ENCODE data around the gene TNFRSF1A. TPM values are rescaled to one million over a fixed set of nuclear protein-coding genes. Genes with fewer than 3 reads are reported as not detected.
"Not testable (repeated sequence)": the region's sequence is repeated elsewhere in the genome, so short reads cannot be mapped to it uniquely, and the experiment has no call there.

The TNFRSF1A gene
- total RNA-seq, 1 experiment from 2014 or later, result 34.3 TPM

- no peak overlapping the region for H3K27ac ChIP-seq
- no peak overlapping the region for H3K4me3 ChIP-seq
- no peaks in the 10 kb centered on the region for H3K9me3 ChIP-seq (replicated peaks)
- no peak for DNase-seq
- H3K4me1 ChIP-seq, result peaks cover 13% of the 10 kb centered on the region
- no peaks in the 10 kb centered on the region for H3K36me3 ChIP-seq
- no peaks in the 10 kb centered on the region for H3K27me3 ChIP-seq
Observed at GRCh38 chr12:6306599-6307220, 35.2 kb downstream of the TNFRSF1A start.

DNA sequence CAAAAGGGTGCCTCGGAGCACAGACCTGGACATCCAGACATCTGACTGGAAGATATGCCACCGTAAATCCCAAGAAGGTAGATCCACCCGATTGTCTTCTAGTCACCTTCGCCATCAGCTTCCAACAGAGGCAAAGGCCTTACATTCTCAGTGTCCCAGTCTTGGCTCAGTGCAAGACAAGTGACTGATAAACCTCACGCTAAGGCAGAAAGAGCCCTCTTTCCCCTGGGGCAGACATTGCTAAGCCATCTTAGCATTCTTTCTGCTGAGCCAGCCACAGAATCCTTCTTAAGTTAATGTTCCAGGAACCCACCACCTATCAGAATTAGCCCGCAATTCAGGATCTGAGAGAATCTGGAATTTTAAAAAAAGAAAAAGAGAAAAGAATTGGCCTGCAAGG is 35.7 kb downstream of the TNFRSF1A start:
- DNase-seq, result no peak
- no peaks in the 10 kb centered on the region for H3K9me3 ChIP-seq (replicated peaks)
- no peaks in the 10 kb centered on the region for H3K36me3 ChIP-seq
- H3K4me3 ChIP-seq, result no peak overlapping the region
- H3K27me3 ChIP-seq, result no peaks in the 10 kb centered on the region
- H3K4me1 ChIP-seq, result peaks cover 13% of the 10 kb centered on the region
- no peak overlapping the region for H3K27ac ChIP-seq

DNA sequence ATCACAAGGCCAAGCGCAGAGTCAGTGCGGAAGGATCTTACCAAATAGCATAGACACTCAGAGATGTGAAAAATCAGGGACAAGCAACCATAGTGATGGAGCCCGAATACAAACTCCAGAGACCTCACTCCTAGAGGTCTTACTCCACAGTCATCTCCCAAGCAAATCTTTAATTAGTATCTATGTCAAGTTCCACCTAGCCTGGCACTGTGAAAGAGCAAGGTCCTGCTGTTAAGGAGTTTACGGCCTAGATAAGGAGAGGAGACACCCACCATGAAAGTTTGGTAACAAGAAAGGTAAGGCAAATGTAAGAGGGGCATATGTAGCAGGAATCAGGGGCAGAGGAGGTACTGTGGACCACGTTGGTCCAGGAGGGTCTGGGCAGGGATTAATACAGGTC is 38.8 kb downstream of the TNFRSF1A start:
- H3K27me3 ChIP-seq, result no peaks in the 10 kb centered on the region
- no peaks in the 10 kb centered on the region for H3K9me3 ChIP-seq (replicated peaks)

DNA sequence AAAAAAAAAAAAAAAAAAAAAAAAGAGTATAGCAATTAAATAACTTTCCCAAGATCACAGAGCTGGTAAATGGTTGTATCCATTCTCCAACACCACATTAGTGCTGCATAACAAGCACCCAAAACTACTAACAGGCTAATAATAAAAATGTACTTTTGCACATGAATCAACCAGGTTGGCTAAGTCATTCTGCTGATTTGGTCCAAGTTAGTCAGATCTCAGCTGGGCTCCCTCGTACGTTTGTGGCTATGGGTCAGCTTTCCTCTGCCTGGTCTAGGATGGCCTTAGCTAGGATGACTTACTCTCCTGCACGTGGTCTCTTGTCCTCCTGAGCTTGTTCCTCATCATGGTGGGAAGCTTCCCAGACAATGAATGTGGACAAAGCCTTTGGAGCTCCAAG is 39.3 kb downstream of the TNFRSF1A start:
- no peak for DNase-seq
- Histone ChIP-seq H3K4me1 (no peaks in the 10 kb centered on the region), H3K4me3 (no peak overlapping the region), H3K36me3 (no peaks in the 10 kb centered on the region), H3K9me3 (replicated peaks) (no peaks in the 10 kb centered on the region), H3K27me3 (no peaks in the 10 kb centered on the region), H3K27ac (no peak overlapping the region)

More for the DNA sequence above, 38.8 kb downstream of the TNFRSF1A start:
- Histone ChIP-seq H3K36me3 (no peaks in the 10 kb centered on the region), H3K4me1 (peaks cover under 1% of the 10 kb centered on the region; the same call in 1 of the 2 replicates), H3K27ac (no peak overlapping the region), H3K4me3 (no peak overlapping the region)
- DNase-seq, result no peak

DNA sequence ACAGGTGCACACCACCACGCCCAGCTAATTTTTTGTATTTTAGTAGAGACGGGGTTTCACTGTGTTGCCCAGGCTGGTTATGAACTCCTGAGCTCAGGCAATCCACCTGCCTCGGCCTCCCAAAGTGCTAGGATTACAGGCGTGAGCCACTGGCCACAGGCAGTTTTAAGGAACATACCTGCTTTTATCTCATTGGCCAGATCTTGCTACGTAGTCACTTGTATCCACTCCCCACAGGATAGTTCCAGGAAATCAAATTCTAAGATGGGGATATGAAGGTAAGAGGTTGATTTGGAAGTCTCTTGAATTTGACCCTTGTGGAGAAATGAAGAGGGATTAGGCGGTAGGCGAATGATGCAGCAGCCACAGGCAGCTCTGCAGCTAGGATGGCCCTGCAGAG is 40.2 kb downstream of the TNFRSF1A start:
- Histone ChIP-seq H3K9me3 (replicated peaks) (no peaks in the 10 kb centered on the region), H3K4me3 (no peak overlapping the region), H3K36me3 (no peaks in the 10 kb centered on the region), H3K27me3 (no peaks in the 10 kb centered on the region), H3K4me1 (no peaks in the 10 kb centered on the region), H3K27ac (no peak overlapping the region)
- no peak for DNase-seq

DNA sequence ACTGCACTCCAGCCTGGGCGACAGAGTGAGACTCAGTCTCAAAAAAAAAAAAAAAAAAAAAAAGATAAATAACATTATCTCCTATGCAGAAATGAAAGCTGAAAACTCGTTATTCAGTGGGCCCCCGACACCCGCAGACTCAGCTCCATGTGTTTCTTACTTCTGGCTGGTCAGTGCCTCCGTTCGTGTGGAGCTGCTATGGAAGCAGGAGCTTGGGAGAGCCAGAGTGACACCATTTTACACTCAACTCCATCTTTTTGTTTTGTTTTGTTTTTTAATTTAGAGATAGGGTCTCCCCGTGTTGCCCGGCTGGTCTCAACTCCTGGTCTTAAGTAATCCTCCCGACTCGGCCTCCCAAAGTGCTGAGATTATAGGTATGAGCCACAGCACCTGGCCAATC is 44.7 kb downstream of the TNFRSF1A start:
- Histone ChIP-seq H3K4me3 (no peak overlapping the region), H3K27ac (no peak overlapping the region), H3K27me3 (no peaks in the 10 kb centered on the region; the same call in 1 of the 2 replicates), H3K36me3 (no peaks in the 10 kb centered on the region), H3K9me3 (replicated peaks) (no peaks in the 10 kb centered on the region), H3K4me1 (no peaks in the 10 kb centered on the region)
- DNase-seq, result no peak

DNA sequence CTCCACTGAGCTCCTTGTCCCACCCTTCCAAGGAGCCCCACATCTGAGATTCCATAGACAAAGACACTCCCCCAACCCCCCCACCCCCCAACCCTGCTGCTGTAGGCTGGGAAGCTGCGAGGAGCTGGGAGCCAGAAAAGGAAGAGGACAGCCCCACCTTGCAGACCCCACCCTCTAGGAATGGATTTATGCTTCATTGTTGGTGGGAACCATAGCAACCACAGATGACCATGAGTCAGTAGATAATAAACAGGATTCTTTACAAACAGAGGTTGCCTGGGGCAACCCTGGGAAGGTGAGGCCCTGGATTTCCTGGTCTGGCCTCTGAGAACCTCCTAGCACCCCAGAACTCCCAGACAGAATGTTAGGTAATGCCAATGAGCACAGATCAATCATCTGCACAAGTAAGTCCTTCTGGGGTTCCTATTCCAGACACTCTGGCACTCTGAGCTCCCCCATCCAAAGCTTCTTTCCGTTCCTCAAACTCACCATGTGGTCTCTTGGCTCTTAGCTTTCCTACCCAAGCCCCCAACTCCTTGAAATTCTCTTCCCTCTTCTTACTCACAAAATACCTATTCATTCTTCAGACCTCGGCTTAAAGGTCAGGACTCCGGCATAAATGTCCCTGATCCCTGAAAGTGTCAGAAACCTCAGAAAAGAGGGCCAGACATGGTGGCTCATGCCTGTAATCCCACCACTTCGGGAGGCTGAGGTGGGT is 46.6 kb downstream of the TNFRSF1A start:
- Histone ChIP-seq H3K9me3 (replicated peaks) (no peaks in the 10 kb centered on the region; the same call in 1 of the 2 replicates), H3K27me3 (no peaks in the 10 kb centered on the region; the same call in 1 of the 2 replicates), H3K4me3 (no peak overlapping the region), H3K36me3 (no peaks in the 10 kb centered on the region), H3K27ac (no peak overlapping the region), H3K4me1 (no peaks in the 10 kb centered on the region)
- DNase-seq, result no peak

GRCh38 chr12:6294156-6295093 is 47.5 kb downstream of the TNFRSF1A start:
- no peak overlapping the region for H3K27ac ChIP-seq
- DNase-seq, result no peak
- no peaks in the 10 kb centered on the region; the same call in 1 of the 2 replicates for H3K9me3 ChIP-seq (replicated peaks)
- no peaks in the 10 kb centered on the region for H3K36me3 ChIP-seq
- H3K4me1 ChIP-seq, result no peaks in the 10 kb centered on the region
- H3K4me3 ChIP-seq, result no peak overlapping the region
- H3K27me3 ChIP-seq, result no peaks in the 10 kb centered on the region; the same call in 1 of the 2 replicates

GRCh38 chr12:6292606-6293005 is 49.3 kb downstream of the TNFRSF1A start:
- Histone ChIP-seq H3K36me3 (no peaks in the 10 kb centered on the region), H3K4me3 (no peak overlapping the region), H3K27ac (no peak overlapping the region), H3K27me3 (no peaks in the 10 kb centered on the region; the same call in 1 of the 2 replicates), H3K4me1 (no peaks in the 10 kb centered on the region), H3K9me3 (replicated peaks) (no peaks in the 10 kb centered on the region; the same call in 1 of the 2 replicates)
- no peak for DNase-seq

- not testable (repeated sequence) for H3K27me3 ChIP-seq; H3K9me3 ChIP-seq (replicated peaks); H3K27ac ChIP-seq; DNase-seq; H3K4me1 ChIP-seq; H3K4me3 ChIP-seq; H3K36me3 ChIP-seq
Observed at GRCh38 chr12:6289906-6290305, 52.0 kb downstream of the TNFRSF1A start.

- not testable (repeated sequence) for H3K27me3 ChIP-seq; H3K4me3 ChIP-seq; DNase-seq; H3K4me1 ChIP-seq; H3K27ac ChIP-seq; H3K36me3 ChIP-seq; H3K9me3 ChIP-seq (replicated peaks)
Observed at GRCh38 chr12:6289081-6289480, 52.8 kb downstream of the TNFRSF1A start.

DNA sequence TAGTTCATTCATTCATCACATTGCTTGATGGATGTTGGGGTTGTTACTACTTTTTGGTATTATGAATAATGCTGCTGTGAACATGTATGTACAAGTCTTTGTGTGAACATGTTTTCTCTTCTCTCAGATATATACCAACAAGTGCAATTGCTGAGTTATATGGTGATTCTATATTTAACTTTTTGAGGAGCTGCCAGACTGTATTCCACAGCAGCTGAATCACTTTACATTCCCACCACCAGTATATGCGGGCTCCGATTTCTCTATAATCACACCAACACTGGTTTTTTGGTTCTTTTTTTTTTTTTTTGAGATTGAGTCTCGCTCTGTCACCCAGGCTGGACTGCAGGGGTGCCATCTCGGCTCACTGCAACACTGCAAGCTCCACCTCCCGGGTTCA is 53.6 kb downstream of the TNFRSF1A start:
- H3K4me3 ChIP-seq, result no peak overlapping the region
- H3K9me3 ChIP-seq (replicated peaks), result no peaks in the 10 kb centered on the region; the same call in 1 of the 2 replicates
- H3K36me3 ChIP-seq, result no peaks in the 10 kb centered on the region
- peaks cover 3% of the 10 kb centered on the region; the same call in 1 of the 2 replicates for H3K4me1 ChIP-seq
- no peak for DNase-seq
- no peaks in the 10 kb centered on the region for H3K27me3 ChIP-seq
- H3K27ac ChIP-seq, result no peak overlapping the region

GRCh38 chr12:6285532-6286306 is 56.2 kb downstream of the TNFRSF1A start:
- Histone ChIP-seq H3K4me3 (no peak overlapping the region), H3K9me3 (replicated peaks) (no peaks in the 10 kb centered on the region), H3K27me3 (no peaks in the 10 kb centered on the region), H3K36me3 (no peaks in the 10 kb centered on the region), H3K4me1 (peaks cover 3% of the 10 kb centered on the region; the same call in 1 of the 2 replicates), H3K27ac (no peak overlapping the region)
- DNase-seq, result no peak

DNA sequence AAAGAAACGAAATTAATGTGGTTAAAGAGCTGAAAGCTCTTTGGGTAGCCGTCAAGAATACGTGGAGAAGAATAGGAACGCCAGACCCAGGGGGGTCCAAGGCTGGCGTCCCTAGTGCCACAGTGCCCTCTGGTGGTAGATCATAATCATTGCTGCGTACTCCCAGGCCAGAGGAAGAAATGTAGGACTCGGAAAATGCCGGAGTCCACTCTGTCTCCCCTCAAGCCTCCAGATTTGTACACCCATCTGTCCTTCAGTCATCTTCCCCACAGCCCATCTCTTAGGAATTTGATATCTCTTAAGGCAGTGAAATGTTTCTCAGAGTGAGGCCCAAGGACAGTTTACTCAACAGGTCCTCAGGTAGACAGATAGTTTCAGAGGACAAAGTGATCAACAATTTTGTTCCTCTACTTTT is 56.8 kb downstream of the TNFRSF1A start:
- no peak overlapping the region for H3K4me3 ChIP-seq
- H3K4me1 ChIP-seq, result peaks cover 7% of the 10 kb centered on the region
- no peaks in the 10 kb centered on the region for H3K27me3 ChIP-seq
- no peak overlapping the region for H3K27ac ChIP-seq
- H3K36me3 ChIP-seq, result no peaks in the 10 kb centered on the region
- H3K9me3 ChIP-seq (replicated peaks), result no peaks in the 10 kb centered on the region
- peak in 1 of 2 experiments; percentile 87 for DNase-seq

Measured in SJCRH30 (cell line).